Spleen (tissue), 7 donors: Measurements from ENCODE around the gene RNF207.

Source experiments
- CTCF ChIP-seq, 11 experiments: fragments of 200-600 bp in 7 of 11; fragments of 450-650 bp in 4 of 11; sonication (generic) in 4 of 11; IDR thresholded peaks in 8 of 11; conservative IDR thresholded peaks in 3 of 11; 1 replicate in 7 of 11; 2 replicates in 4 of 11; pipeline versions ENCODE4 v1.4.0 to v1.8.0; 2016 to 2021; ENCODE audit warnings: antibody characterized with exemption in 11 of 11, inconsistent platforms in 4 of 11, mild to moderate bottlenecking in 1 of 11
- POLR2A ChIP-seq, 3 donors: fragments of 450-650 bp; IDR thresholded peaks; one replicate each; pipeline ENCODE4 v1.5.1; 2017; ENCODE audit warnings: antibody characterized with exemption in 3 of 3, mild to moderate bottlenecking in 1 of 3
- POLR2AphosphoS5 ChIP-seq, 3 donors: sonication (generic); formaldehyde crosslinking; IDR thresholded peaks; one replicate each; pipeline ENCODE4 v1.5.1; 2017; ENCODE audit warnings: antibody characterized with exemption in 3 of 3
- donor health status: DM: no; HTN: no; CAD: no; lungs with moderate emphysema.
- donor health status: DM: no; HTN: no; CAD: no.
- donor health status: DM: no; HTN: no; CAD: no.

- TF ChIP-seq CTCF (IDR thresholded peaks at IDR 0.05 in 8 of 11, conservative IDR thresholded peaks at IDR 0.05 in 3 of 11) (no peak), POLR2A (IDR thresholded peaks at IDR 0.05) (no peak), POLR2AphosphoS5 (IDR thresholded peaks at IDR 0.05) (no peak)
Observed at GRCh38 chr1:6243993-6244392, 38.1 kb downstream of the RNF207 start, which contains the start of gene HES3.
